Measurements from ENCODE around the gene SCIMP.
A peak's percentile ranks its signal among the peaks of the same experiment; 100 is the strongest.

Gene SCIMP

DNA sequence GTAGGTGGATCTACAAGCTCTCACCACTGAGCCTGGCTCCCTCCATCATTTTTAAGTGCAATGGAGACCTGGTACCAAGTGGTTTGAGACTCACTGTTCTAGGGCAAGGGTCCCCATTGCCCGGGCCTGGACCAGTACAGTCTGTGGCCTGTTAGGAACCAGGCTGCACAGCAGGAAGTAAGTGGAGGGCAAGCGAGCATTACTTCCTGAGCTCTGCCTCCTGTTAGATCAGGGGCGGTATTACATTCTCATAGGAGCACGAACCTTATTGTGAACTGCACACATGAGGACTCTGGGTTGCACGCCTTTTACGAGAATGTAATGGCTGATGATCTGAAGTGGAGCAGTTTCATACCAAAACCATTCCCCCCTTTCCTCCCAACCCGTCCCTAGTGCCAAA lies 36.2 kb downstream of the SCIMP start:
- no peaks in the 10 kb centered on the region for H3K79me2 ChIP-seq (ENCODE audit: low read length)
- H3K4me3 ChIP-seq (ENCODE audit: low read length) = no peak overlapping the region
- no peak overlapping the region for H3K9ac ChIP-seq (ENCODE audit: low read length)
- H3K27me3 ChIP-seq (ENCODE audit: low read depth, low read length) = no peaks in the 10 kb centered on the region
- no peak for TF ChIP-seq EZH2phosphoT487 (IDR thresholded peaks at IDR 0.05; ENCODE audit: low read depth)
- TF ChIP-seq, protein P1, sequence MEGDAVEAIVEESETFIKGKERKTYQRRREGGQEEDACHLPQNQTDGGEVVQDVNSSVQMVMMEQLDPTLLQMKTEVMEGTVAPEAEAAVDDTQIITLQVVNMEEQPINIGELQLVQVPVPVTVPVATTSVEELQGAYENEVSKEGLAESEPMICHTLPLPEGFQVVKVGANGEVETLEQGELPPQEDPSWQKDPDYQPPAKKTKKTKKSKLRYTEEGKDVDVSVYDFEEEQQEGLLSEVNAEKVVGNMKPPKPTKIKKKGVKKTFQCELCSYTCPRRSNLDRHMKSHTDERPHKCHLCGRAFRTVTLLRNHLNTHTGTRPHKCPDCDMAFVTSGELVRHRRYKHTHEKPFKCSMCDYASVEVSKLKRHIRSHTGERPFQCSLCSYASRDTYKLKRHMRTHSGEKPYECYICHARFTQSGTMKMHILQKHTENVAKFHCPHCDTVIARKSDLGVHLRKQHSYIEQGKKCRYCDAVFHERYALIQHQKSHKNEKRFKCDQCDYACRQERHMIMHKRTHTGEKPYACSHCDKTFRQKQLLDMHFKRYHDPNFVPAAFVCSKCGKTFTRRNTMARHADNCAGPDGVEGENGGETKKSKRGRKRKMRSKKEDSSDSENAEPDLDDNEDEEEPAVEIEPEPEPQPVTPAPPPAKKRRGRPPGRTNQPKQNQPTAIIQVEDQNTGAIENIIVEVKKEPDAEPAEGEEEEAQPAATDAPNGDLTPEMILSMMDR (IDR thresholded peaks at IDR 0.05; ENCODE audit: low read depth, low read length) = no peak
- no peaks in the 10 kb centered on the region for H3K36me3 ChIP-seq (replicated peaks; ENCODE audit: low read depth, low read length)
- H3K4me2 ChIP-seq (ENCODE audit: low read length) = no peak overlapping the region
- no peaks in the 10 kb centered on the region for H4K20me1 ChIP-seq (ENCODE audit: insufficient read depth, low read length)
- H3K4me1 ChIP-seq (ENCODE audit: low read length) = no peaks in the 10 kb centered on the region
- no peaks in the 10 kb centered on the region for H3K9me3 ChIP-seq (ENCODE audit: insufficient read depth, low read length)
- no peak overlapping the region for H3K27ac ChIP-seq (ENCODE audit: low read length)
- H2AFZ ChIP-seq (ENCODE audit: low read depth, low read length) = no peak overlapping the region

DNA sequence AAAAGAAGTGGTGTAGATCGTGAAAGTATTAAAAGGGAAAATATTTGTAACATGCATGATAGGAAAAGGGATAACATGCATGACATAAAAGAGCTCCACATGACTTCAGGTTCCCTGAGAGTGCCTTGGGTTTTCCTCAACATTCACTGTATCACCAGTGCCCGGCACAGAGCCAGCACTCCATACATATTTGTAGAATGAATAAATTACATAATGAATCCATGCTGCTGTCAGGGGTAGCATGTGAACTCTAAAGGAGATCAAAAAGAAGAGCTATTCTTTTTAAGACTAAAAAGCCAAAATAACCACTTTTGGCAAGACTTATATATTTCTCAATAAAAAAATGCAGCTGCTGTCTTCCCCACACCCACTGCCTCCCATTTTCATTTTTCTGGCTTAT lies 40.3 kb downstream of the SCIMP start:
- Histone ChIP-seq H3K27ac (ENCODE audit: low read length) (no peak overlapping the region), H3K4me1 (ENCODE audit: low read length) (peaks cover 6% of the 10 kb centered on the region; the same call in 1 of the 2 replicates), H3K4me2 (ENCODE audit: low read length) (no peak overlapping the region), H3K9ac (ENCODE audit: low read length) (no peak overlapping the region), H3K9me3 (ENCODE audit: insufficient read depth, low read length) (peaks cover 9% of the 10 kb centered on the region), H3K36me3 (replicated peaks; ENCODE audit: low read depth, low read length) (peaks cover 15% of the 10 kb centered on the region), H3K4me3 (ENCODE audit: low read length) (no peak overlapping the region), H3K79me2 (ENCODE audit: low read length) (peaks cover 21% of the 10 kb centered on the region), H3K27me3 (ENCODE audit: low read depth, low read length) (no peaks in the 10 kb centered on the region), H4K20me1 (ENCODE audit: insufficient read depth, low read length) (no peaks in the 10 kb centered on the region), H2AFZ (ENCODE audit: low read depth, low read length) (no peak overlapping the region)
- TF ChIP-seq, protein P1 (IDR thresholded peaks at IDR 0.05; ENCODE audit: low read depth, low read length) = no peak
- no peak for TF ChIP-seq EZH2phosphoT487 (IDR thresholded peaks at IDR 0.05; ENCODE audit: low read depth)

DNA sequence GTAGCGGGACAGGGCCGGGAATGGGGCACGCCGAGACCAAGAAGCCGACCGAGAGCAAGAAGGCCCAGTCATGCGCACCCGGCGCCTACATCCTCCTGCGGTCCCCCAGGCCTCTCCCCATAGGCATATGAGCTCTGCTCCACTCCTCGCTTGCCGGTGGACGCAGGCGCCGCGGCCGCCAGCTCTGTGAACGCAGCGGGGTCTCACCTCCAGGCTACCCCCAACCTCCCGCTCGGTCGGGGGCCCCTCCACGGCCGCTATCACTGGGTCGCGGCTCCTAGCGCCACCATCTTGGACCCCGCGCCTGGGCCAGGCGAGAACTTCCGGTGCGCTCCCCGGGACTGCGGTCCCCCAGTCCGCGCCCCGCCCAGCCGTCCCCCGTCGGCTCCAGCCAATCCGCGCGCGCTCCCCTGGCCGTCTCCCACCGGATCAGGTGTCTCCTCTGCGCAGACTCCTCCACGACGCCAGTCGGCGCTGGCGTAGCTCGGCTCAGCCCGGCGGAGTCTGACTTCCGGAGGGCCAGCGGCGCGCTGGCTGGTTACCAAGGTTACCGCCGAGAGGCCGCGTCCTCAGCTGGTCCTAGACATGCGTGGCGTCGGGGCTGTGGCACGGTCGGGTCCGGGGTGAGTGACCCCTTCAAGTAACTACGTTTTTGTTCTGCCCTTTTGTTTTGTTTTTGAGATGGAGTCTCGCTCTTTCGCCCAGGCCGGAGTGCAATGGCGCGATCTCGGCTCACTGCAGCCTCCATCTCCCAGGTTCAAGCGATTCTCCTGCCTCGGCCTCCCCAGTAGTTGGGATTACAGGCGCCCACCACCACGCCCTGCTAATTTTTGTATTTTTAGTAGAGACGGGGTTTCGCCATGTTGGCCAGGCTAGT lies 42.9 kb downstream of the SCIMP start, which contains the start of gene ZNF594:
Gene ZNF594, minus strand, starts transcription at position 328 of the 877 bp plus-strand sequence. CDS start 7,612 bp downstream, outside the sequence.
- peaks cover 6% of the 10 kb centered on the region; the same call in 1 of the 2 replicates for H3K4me1 ChIP-seq (ENCODE audit: low read length)
- peak within 1 kb of the TSS; percentile 50 for H3K27ac ChIP-seq (ENCODE audit: low read length)
- no peaks in the 10 kb centered on the region for H4K20me1 ChIP-seq (ENCODE audit: insufficient read depth, low read length)
- peaks cover 29% of the 10 kb centered on the region for H3K36me3 ChIP-seq (replicated peaks; ENCODE audit: low read depth, low read length)
- peaks cover 9% of the 10 kb centered on the region for H3K9me3 ChIP-seq (ENCODE audit: insufficient read depth, low read length)
- TF ChIP-seq EZH2phosphoT487 (IDR thresholded peaks at IDR 0.05; ENCODE audit: low read depth) = no peak
- TF ChIP-seq, protein P1 (IDR thresholded peaks at IDR 0.05; ENCODE audit: low read depth, low read length) = peak; percentile 58
- peak within 1 kb of the TSS; percentile 74 for H3K9ac ChIP-seq (ENCODE audit: low read length)
- H3K79me2 ChIP-seq (ENCODE audit: low read length) = peaks cover 21% of the 10 kb centered on the region
- peak within 1 kb of the TSS; percentile 78; the same call in 1 of the 2 replicates for H2AFZ ChIP-seq (ENCODE audit: low read depth, low read length)
- H3K27me3 ChIP-seq (ENCODE audit: low read depth, low read length) = no peaks in the 10 kb centered on the region
- peak within 1 kb of the TSS; percentile 88 for H3K4me2 ChIP-seq (ENCODE audit: low read length)
- H3K4me3 ChIP-seq (ENCODE audit: low read length) = peak within 1 kb of the TSS; percentile 85

DNA sequence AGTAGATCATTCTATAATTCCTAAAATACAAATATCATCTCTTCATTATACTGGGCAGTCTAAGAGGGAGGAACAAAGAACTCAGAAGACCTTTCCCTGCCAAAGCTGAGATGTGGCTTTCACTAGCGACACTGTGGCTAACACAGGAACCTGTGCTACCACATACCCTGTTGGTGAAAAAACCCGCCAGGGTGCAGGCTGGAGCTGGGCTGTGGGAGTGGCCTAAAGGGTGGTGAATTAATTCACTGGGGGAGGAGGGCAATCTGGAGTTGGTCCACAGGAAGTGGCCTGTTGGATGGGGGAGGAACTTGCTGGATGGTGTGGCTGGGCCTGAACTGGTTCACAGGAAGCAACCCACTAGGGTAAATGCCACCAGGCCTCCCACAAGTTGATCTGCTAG lies 50.4 kb downstream of the SCIMP start:
- Histone ChIP-seq H4K20me1 (ENCODE audit: insufficient read depth, low read length) (no peaks in the 10 kb centered on the region), H3K36me3 (replicated peaks; ENCODE audit: low read depth, low read length) (peaks cover 35% of the 10 kb centered on the region), H2AFZ (ENCODE audit: low read depth, low read length) (no peak overlapping the region), H3K9me3 (ENCODE audit: insufficient read depth, low read length) (peaks cover 21% of the 10 kb centered on the region; the same call in 1 of the 2 replicates), H3K27me3 (ENCODE audit: low read depth, low read length) (no peaks in the 10 kb centered on the region), H3K4me2 (ENCODE audit: low read length) (no peak overlapping the region), H3K27ac (ENCODE audit: low read length) (no peak overlapping the region), H3K9ac (ENCODE audit: low read length) (no peak overlapping the region), H3K4me1 (ENCODE audit: low read length) (no peaks in the 10 kb centered on the region), H3K4me3 (ENCODE audit: low read length) (no peak overlapping the region), H3K79me2 (ENCODE audit: low read length) (no peaks in the 10 kb centered on the region)
- no peak for TF ChIP-seq EZH2phosphoT487 (IDR thresholded peaks at IDR 0.05; ENCODE audit: low read depth)
- TF ChIP-seq, protein P1 (IDR thresholded peaks at IDR 0.05; ENCODE audit: low read depth, low read length) = no peak
